Brain microvascular endothelial cell (primary cell): ENCODE data around the gene SLC32A1.
A peak's percentile ranks its signal among the peaks of the same experiment; 100 is the strongest.

Source experiments
- DNase-seq: peaks from one replicate; pipeline ENCODE4 v3.0.0-alpha.2; 2020
- H3K27ac ChIP-seq: fragments of 250-450 bp; sonication (Bioruptor Pico); 2 replicates; pipeline ENCODE4 v1.5.1; 2020; ENCODE audit warnings: mild to moderate bottlenecking, moderate library complexity
- H3K27me3 ChIP-seq: fragments of 250-450 bp; sonication (Bioruptor Pico); replicated peaks from 2 replicates; pipeline ENCODE4 v1.5.1; 2020; ENCODE audit warnings: mild to moderate bottlenecking
- H3K36me3 ChIP-seq: fragments of 250-450 bp; sonication (Bioruptor Pico); replicated peaks from 2 replicates; pipeline ENCODE4 v1.5.1; 2020; ENCODE audit warnings: mild to moderate bottlenecking
- H3K4me3 ChIP-seq: 2 replicates; pipeline ENCODE4 v1.5.1; 2011; ENCODE audit warnings: low read depth, mild to moderate bottlenecking, control low read depth, low read length, moderate library complexity
- CTCF ChIP-seq: IDR thresholded peaks from 2 replicates; pipeline ENCODE4 v1.5.1; 2011; ENCODE audit warnings: low read depth, mild to moderate bottlenecking, moderate library complexity, low read length, control low read depth, inconsistent platforms; ENCODE audit errors: missing control alignments
- in situ Hi-C: cut with HindIII; loops from 2 replicates; pipeline ENCODE4 v1.10.0; 2017; ENCODE audit warnings: low sequenced_read_pairs, low pct_ligation_motif_present

SLC32A1 gene

DNA sequence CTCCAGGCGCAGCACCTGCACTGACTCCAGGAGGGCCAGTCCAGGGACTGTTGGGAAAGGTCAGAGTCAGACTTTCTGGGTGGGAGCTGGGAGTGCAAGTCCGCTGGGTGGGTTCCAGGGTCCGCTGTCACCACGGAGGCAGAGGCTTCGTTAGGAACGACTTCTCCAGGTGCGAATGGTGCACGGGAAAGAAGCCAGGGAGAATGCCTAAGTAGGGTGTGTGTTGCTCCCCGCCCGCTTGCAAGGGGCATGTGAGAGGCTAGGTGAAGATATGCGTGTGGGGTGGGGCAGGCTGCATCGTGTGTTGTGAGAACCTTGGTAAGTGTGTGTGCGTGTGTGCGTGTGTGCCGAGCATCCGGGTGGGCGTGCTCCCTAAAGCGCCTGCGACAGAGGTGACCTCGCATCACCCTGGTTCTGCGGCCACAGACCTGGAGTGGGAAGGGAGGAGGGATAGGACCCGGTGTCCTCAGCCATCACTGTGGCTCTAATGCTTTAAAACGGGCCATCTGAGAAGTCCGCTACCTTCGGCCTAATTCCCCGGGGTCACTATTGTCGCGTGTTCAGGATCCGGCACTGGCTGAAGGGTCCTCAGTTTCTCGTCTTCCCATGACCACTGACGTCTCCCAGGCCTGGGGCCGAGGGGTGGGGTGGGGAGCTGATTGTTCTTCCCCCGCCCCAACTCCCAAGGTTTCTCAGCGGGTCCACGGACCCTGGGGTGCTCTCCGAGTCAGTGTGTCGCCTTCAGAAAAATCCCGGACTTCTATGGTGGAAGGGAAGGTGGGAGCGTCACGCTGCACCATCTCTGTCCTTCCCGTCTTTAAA, 6.1 kb downstream of the SLC32A1 start:
- TF ChIP-seq CTCF = no peak
- DNase-seq = no peak
- in situ Hi-C loops = loop anchor here (25.0 kb wide), 1 partner anchor 93 kb away; no protein-coding TSS in a partner anchor
- Histone ChIP-seq H3K4me3 (no peak overlapping the region), H3K27ac (no peak overlapping the region), H3K27me3 (peaks cover 55% of the 10 kb centered on the region), H3K36me3 (no peaks in the 10 kb centered on the region)

GRCh38 chr20:38730989-38731737, 6.9 kb downstream of the SLC32A1 start:
- in situ Hi-C loops = loop anchor here (25.0 kb wide), 1 partner anchor 94 kb away; no protein-coding TSS in a partner anchor
- Histone ChIP-seq H3K27ac (no peak overlapping the region), H3K4me3 (peak overlapping the region; percentile 9), H3K27me3 (peaks cover 47% of the 10 kb centered on the region), H3K36me3 (no peaks in the 10 kb centered on the region)
- peak; percentile 22 for DNase-seq
- TF ChIP-seq CTCF = peak; percentile 99

DNA sequence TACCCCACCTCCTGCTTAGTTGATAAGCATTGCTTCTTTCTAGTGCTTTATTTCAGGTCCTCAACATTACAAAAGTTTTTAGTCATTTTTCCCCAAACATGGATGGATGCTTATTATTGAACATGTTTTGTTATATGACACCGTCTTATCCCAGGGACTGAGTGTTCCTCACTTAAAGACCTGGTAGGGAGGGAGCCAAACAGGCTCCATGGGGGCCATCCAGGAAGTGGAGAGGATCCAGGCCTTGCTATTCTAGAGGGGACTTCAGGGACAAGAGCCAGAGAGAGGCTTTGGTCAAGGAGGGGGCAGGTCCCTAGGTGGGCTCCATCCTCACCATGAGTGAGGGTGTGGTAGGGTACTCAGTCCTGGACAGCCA, 7.4 kb downstream of the SLC32A1 start:
- no peaks in the 10 kb centered on the region for H3K36me3 ChIP-seq
- peaks cover 41% of the 10 kb centered on the region for H3K27me3 ChIP-seq
- no peak for TF ChIP-seq CTCF
- in situ Hi-C loops = loop anchor here (25.0 kb wide), 1 partner anchor 94 kb away; no protein-coding TSS in a partner anchor
- H3K27ac ChIP-seq = no peak overlapping the region
- no peak overlapping the region for H3K4me3 ChIP-seq
- DNase-seq = no peak

DNA sequence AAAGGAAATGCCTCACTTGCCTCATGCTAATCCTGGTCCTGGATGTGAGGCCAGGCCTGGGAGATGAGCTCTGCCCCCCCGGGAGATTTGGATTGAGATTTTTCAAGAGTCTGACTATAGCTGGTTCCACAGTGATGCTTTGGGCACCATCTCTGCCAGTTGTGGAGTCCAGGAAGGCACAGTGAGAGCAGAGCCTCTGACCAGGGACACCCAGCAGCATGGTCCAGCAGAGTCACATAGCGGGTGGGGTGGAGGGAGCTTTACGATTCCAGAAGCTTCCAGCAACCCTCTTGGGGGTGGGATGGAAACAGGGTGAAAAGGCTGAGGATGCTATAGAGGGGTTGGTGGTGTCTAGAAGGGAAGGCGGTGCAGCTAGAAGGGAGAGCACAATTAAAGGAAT, 8.7 kb downstream of the SLC32A1 start:
- no peak for DNase-seq
- H3K4me3 ChIP-seq = no peak overlapping the region
- in situ Hi-C loops = loop anchor here (25.0 kb wide), 1 partner anchor 96 kb away; no protein-coding TSS in a partner anchor
- TF ChIP-seq CTCF = no peak
- no peak overlapping the region for H3K27ac ChIP-seq
- no peaks in the 10 kb centered on the region for H3K36me3 ChIP-seq
- peaks cover 29% of the 10 kb centered on the region for H3K27me3 ChIP-seq

- Histone ChIP-seq H3K27me3 (peaks cover 9% of the 10 kb centered on the region), H3K4me3 (no peak overlapping the region), H3K27ac (no peak overlapping the region), H3K36me3 (no peaks in the 10 kb centered on the region)
- in situ Hi-C loops = loop anchor here (25.0 kb wide), 1 partner anchor 98 kb away; no protein-coding TSS in a partner anchor
- no peak for TF ChIP-seq CTCF
- DNase-seq = no peak
These were observed 10.9 kb downstream of the SLC32A1 start for GRCh38 chr20:38735172-38735571.
